ENCODE measurements around the gene UMOD.

- TF ChIP-seq JUN (IDR thresholded peaks at IDR 0.05; ENCODE audit: borderline replicate concordance, low read depth, low read length) = no peak
- TF ChIP-seq JUN (CRISPR knock-in tag; IDR thresholded peaks at IDR 0.05; ENCODE audit: borderline replicate concordance) = no peak
- TF ChIP-seq ARNT (IDR thresholded peaks at IDR 0.05) = no peak
- no peak for TF ChIP-seq TFAP4 (CRISPR knock-in tag; IDR thresholded peaks at IDR 0.05; ENCODE audit: borderline replicate concordance)
- no peak for TF ChIP-seq CTCF (IDR thresholded peaks at IDR 0.05 in 2 of 3, conservative IDR thresholded peaks at IDR 0.05 in 1 of 3; ENCODE audit: insufficient read depth in 2 of 3, low read depth in 1 of 3, low read length in 3 of 3)
- no peak for TF ChIP-seq JUNB (CRISPR knock-in tag; conservative IDR thresholded peaks at IDR 0.05)
- TF ChIP-seq RAD51 (IDR thresholded peaks at IDR 0.05; ENCODE audit: borderline replicate concordance, low read depth) = no peak
- TF ChIP-seq TCF7 (IDR thresholded peaks at IDR 0.05; ENCODE audit: borderline replicate concordance) = no peak
- no peak for TF ChIP-seq ELK3 (CRISPR knock-in tag; IDR thresholded peaks at IDR 0.05)
- TF ChIP-seq MAX (CRISPR knock-in tag; IDR thresholded peaks at IDR 0.05) = no peak
- TF ChIP-seq ZBTB26 (CRISPR knock-in tag; IDR thresholded peaks at IDR 0.05) = no peak
- TF ChIP-seq MCM2 (IDR thresholded peaks at IDR 0.05; ENCODE audit: low read depth) = no peak
- TF ChIP-seq ZNF197 (CRISPR knock-in tag; IDR thresholded peaks at IDR 0.05; ENCODE audit: low read depth) = no peak
- no peak for TF ChIP-seq ZNF318 (IDR thresholded peaks at IDR 0.05; ENCODE audit: borderline replicate concordance in 1 of 2, low read depth in 1 of 2)
These were observed 20.9 kb downstream of the UMOD start for GRCh38 chr16:20331635-20332034.
